ENCODE data around the gene ERGIC2. TPM values are rescaled to one million over a fixed set of nuclear protein-coding genes. Genes with fewer than 3 reads are reported as not detected.

ERGIC2 gene
- total and polyA plus RNA-seq, 10 of the 15 experiments (the other 5 are each of a cell fraction or from before 2014, with no cell fraction given) = 26.1 to 181 (median 83.9) TPM

DNA sequence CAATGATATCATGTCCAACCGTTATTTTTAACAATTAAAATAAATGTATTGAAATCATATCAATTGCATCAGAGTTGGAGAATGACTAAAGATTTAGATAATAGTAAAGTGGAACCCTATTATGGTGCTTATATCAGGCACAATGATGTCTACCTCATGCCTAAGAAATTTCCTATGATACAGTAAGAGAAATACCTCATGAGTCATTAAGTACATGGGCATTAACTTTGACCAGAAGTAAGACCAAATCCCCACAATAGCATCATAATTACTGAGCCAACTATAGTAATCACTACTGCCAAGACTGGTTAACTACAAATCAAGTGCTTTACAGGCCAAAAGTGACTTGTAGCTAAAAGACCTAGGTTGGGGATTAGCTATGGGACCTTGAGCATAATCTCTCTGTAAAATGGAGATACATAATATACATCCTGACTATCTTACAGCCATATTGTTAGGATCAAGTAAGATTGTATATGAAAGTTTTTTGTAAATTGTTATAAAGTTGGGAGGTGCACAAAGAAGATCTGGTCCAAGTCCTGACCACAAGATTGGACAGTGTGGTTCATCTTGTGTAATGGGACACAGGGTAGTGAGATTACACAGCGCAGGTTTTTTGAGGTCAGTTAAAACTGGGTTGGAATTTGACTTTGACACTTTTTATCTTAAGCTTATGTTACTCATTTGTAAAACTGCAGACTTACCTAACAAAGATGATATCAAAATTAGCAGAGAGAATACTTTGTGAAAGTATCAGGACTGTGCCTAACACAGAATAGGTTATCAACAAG lies 60.5 kb downstream of the ERGIC2 start:
- Histone ChIP-seq H2AFZ (ENCODE audit: control insufficient read depth, low read depth, low read length) (no peak overlapping the region), H3K9ac (ENCODE audit: control insufficient read depth, insufficient read depth, low read length) (no peak overlapping the region), H3K27me3 (replicated peaks in 1 of 2; ENCODE audit: control insufficient read depth in 2 of 2, insufficient read depth in 2 of 2, low read length in 1 of 2) (no peaks in the 10 kb centered on the region), H3K79me2 (ENCODE audit: control insufficient read depth, insufficient read depth, low read length) (no peaks in the 10 kb centered on the region), H3K27ac (ENCODE audit: control insufficient read depth, insufficient read depth) (no peak overlapping the region), H3K4me1 (ENCODE audit: control insufficient read depth, insufficient read depth, low read length) (no peaks in the 10 kb centered on the region), H3K4me3 (no peak overlapping the region), H3K9me3 (replicated peaks; ENCODE audit: control insufficient read depth, insufficient read depth, low read length) (no peaks in the 10 kb centered on the region; the same call in 2 of the 3 replicates), H3K4me2 (ENCODE audit: control insufficient read depth, insufficient read depth) (no peak overlapping the region), H4K20me1 (ENCODE audit: control insufficient read depth, insufficient read depth) (no peaks in the 10 kb centered on the region), H3K36me3 (ENCODE audit: control insufficient read depth in 2 of 2, insufficient read depth in 2 of 2, low read length in 1 of 2) (no peaks in the 10 kb centered on the region)
- RAD21 ChIA-PET (ENCODE audit: unreplicated experiment) = interaction anchor here (2.7 kb wide), 1 partner anchor 232 kb away, joined by 11 read pairs; no protein-coding TSS in a partner anchor
- no peak for TF ChIP-seq PAX5 (IDR thresholded peaks at IDR 0.05; ENCODE audit: borderline replicate concordance, low read depth, low read length)
- no peak for TF ChIP-seq ZNF217 (IDR thresholded peaks at IDR 0.05)
- no peak for TF ChIP-seq HDAC6 (IDR thresholded peaks at IDR 0.05; ENCODE audit: unreplicated experiment)
- no peak for TF ChIP-seq ETV6 (conservative IDR thresholded peaks at IDR 0.05 in 1 of 2, IDR thresholded peaks at IDR 0.05 in 1 of 2; ENCODE audit: borderline replicate concordance in 1 of 2, low read depth in 1 of 2)
- no peak for TF ChIP-seq CREM (IDR thresholded peaks at IDR 0.05; ENCODE audit: low read depth)
- no peak for TF ChIP-seq MXI1 (IDR thresholded peaks at IDR 0.05; ENCODE audit: low read depth, low read length)
- no peak for TF ChIP-seq NFYB (IDR thresholded peaks at IDR 0.05; ENCODE audit: insufficient read depth, low read depth, low read length)
- TF ChIP-seq, protein P1, sequence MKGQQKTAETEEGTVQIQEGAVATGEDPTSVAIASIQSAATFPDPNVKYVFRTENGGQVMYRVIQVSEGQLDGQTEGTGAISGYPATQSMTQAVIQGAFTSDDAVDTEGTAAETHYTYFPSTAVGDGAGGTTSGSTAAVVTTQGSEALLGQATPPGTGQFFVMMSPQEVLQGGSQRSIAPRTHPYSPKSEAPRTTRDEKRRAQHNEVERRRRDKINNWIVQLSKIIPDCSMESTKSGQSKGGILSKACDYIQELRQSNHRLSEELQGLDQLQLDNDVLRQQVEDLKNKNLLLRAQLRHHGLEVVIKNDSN (IDR thresholded peaks at IDR 0.05; ENCODE audit: borderline replicate concordance, extremely low read length, insufficient read depth, low read depth, low read length) = no peak
- TF ChIP-seq NFYA (IDR thresholded peaks at IDR 0.05; ENCODE audit: borderline replicate concordance, low read depth, low read length) = no peak
- TF ChIP-seq NBN (IDR thresholded peaks at IDR 0.05) = no peak
- TF ChIP-seq NFXL1 (IDR thresholded peaks at IDR 0.05; ENCODE audit: borderline replicate concordance) = no peak
- no peak for TF ChIP-seq ZNF274 (IDR thresholded peaks at IDR 0.05; ENCODE audit: insufficient read depth, insufficient read length)
- no peak for TF ChIP-seq KDM1A (IDR thresholded peaks at IDR 0.05; ENCODE audit: borderline replicate concordance)
- TF ChIP-seq YY1 (IDR thresholded peaks at IDR 0.05; ENCODE audit: low read depth, low read length) = no peak
- TF ChIP-seq EED (IDR thresholded peaks at IDR 0.05; ENCODE audit: low read depth) = no peak
- no peak for TF ChIP-seq BRCA1 (IDR thresholded peaks at IDR 0.05; ENCODE audit: low read depth, low read length)
- FAIRE-seq = no peak
- intact Hi-C loops (cut with micrococcal nuclease; ENCODE audit: unreplicated experiment) = no loop called here
- ATAC-seq = no peak
- no TSS peak for BruUV-seq (replicated peaks)
- CTCF ChIA-PET = interaction anchor here (0.5 to 2.1 kb wide), 5 partner anchors 47 to 804 kb away, joined by 3 to 9 read pairs (median 4); no protein-coding TSS in a partner anchor
- SMC1A ChIA-PET (ENCODE audit: uncharacterized antibody, unreplicated experiment) = interaction anchor here (1.1 to 1.5 kb wide), 2 partner anchors 173 to 247 kb away, joined by 3 read pairs; no protein-coding TSS in a partner anchor
- 93% methylated on average over 2 of the region's 2 CpGs for WGBS (ENCODE audit: insufficient coverage, insufficient replicate concordance, low lambda C conversion rate, missing lambda C conversion rate)
- DNase-seq (ENCODE audit: low read depth, low spot score) = no peak
- in situ Hi-C loops (cut with MboI) = no loop called here
- POLR2A ChIA-PET = interaction anchor here (0.7 kb wide), 1 partner anchor 254 kb away, joined by 3 read pairs; no protein-coding TSS in a partner anchor

Measured in GM12878 (cell line).